Stimulated activated CD8-positive, alpha-beta memory T cell treated with anti-CD3 and anti-CD28 coated beads, Interleukin-15, amount 100 ng/mL, for 48 hours (primary cell): ENCODE measurements around the gene TSNAXIP1.

Experiments used
- DNase-seq, 2 donors: peaks; one replicate each; pipeline ENCODE4 v3.0.0-alpha.2; 2020; ENCODE audit warnings: low read depth in 2 of 2

The TSNAXIP1 gene

GRCh38 chr16:67806428-67807147, at the start of gene TSNAXIP1, which contains the start of gene RANBP10:
TSS of gene TSNAXIP1 (plus strand) at chr16:67806889. CDS start at chr16:67807150, 261 bp downstream.
TSS of gene RANBP10 (minus strand) at chr16:67806560. CDS start at chr16:67806536, 24 bp downstream.
- peak; percentile 94 for DNase-seq

- DNase-seq, result no peak
Observed at GRCh38 chr16:67758006-67758405, 48.7 kb upstream of the TSNAXIP1 start.

- DNase-seq, result no peak
Observed at GRCh38 chr16:67758966-67759365, 47.7 kb upstream of the TSNAXIP1 start.

- no peak for DNase-seq
Observed at GRCh38 chr16:67760206-67760955, 46.3 kb upstream of the TSNAXIP1 start.

GRCh38 chr16:67760956-67761230, 45.8 kb upstream of the TSNAXIP1 start:
- no peak for DNase-seq

GRCh38 chr16:67761924-67762323, 44.8 kb upstream of the TSNAXIP1 start:
- no peak for DNase-seq

GRCh38 chr16:67762385-67762784, 44.3 kb upstream of the TSNAXIP1 start:
- DNase-seq, result no peak

GRCh38 chr16:67763066-67763465, 43.6 kb upstream of the TSNAXIP1 start:
- DNase-seq, result no peak

- DNase-seq, result no peak
Observed at GRCh38 chr16:67764158-67764667, 42.5 kb upstream of the TSNAXIP1 start.

GRCh38 chr16:67766291-67766690, 40.4 kb upstream of the TSNAXIP1 start:
- DNase-seq, result no peak

GRCh38 chr16:67767953-67768352, 38.7 kb upstream of the TSNAXIP1 start:
- no peak for DNase-seq

GRCh38 chr16:67770346-67770991, 36.2 kb upstream of the TSNAXIP1 start:
- no peak for DNase-seq

- no peak for DNase-seq
Observed at GRCh38 chr16:67773099-67773498, 33.6 kb upstream of the TSNAXIP1 start.

GRCh38 chr16:67773569-67774456, 32.9 kb upstream of the TSNAXIP1 start:
- no peak for DNase-seq

GRCh38 chr16:67774457-67774853, 32.2 kb upstream of the TSNAXIP1 start:
- DNase-seq, result no peak

GRCh38 chr16:67775273-67775672, 31.4 kb upstream of the TSNAXIP1 start:
- DNase-seq, result no peak

GRCh38 chr16:67779256-67780014, 27.3 kb upstream of the TSNAXIP1 start:
- DNase-seq, result no peak

GRCh38 chr16:67780847-67781564, 25.7 kb upstream of the TSNAXIP1 start:
- DNase-seq, result no peak

- no peak for DNase-seq
Observed at GRCh38 chr16:67781565-67781921, 25.1 kb upstream of the TSNAXIP1 start.
